Measurements from ENCODE around the gene TMEM163.

Gene TMEM163

GRCh38 chr2:134583997-134584520 lies 134.7 kb downstream of the TMEM163 start:
- in situ Hi-C loops (cut with HindIII; ENCODE audit: low pct_unique_long_range_greater_than_20kb, low sequenced_read_pairs) = no loop called here

GRCh38 chr2:134583462-134583861 lies 135.3 kb downstream of the TMEM163 start:
- DNase-seq (ENCODE audit: low read depth in 1 of 2, low spot score in 1 of 2) = no peak
- in situ Hi-C loops (cut with HindIII; ENCODE audit: low pct_unique_long_range_greater_than_20kb, low sequenced_read_pairs) = no loop called here
- no peak for TF ChIP-seq JUND (IDR thresholded peaks at IDR 0.05; ENCODE audit: low read depth)

More at GRCh38 chr2:134583997-134584520, 134.7 kb downstream of the TMEM163 start:
- no peak for DNase-seq (ENCODE audit: low read depth in 1 of 2, low spot score in 1 of 2)
- no peak for TF ChIP-seq JUND (IDR thresholded peaks at IDR 0.05; ENCODE audit: low read depth)

GRCh38 chr2:134582547-134582899 lies 136.3 kb downstream of the TMEM163 start:
- in situ Hi-C loops (cut with HindIII; ENCODE audit: low pct_unique_long_range_greater_than_20kb, low sequenced_read_pairs) = no loop called here
- DNase-seq (ENCODE audit: low read depth in 1 of 2, low spot score in 1 of 2) = no peak
- no peak for TF ChIP-seq JUND (IDR thresholded peaks at IDR 0.05; ENCODE audit: low read depth)

- no peak for TF ChIP-seq JUND (IDR thresholded peaks at IDR 0.05; ENCODE audit: low read depth)
- DNase-seq (ENCODE audit: low read depth in 1 of 2, low spot score in 1 of 2) = no peak
- in situ Hi-C loops (cut with HindIII; ENCODE audit: low pct_unique_long_range_greater_than_20kb, low sequenced_read_pairs) = no loop called here
Observed at GRCh38 chr2:134581877-134582546, 136.8 kb downstream of the TMEM163 start.

- in situ Hi-C loops (cut with HindIII; ENCODE audit: low pct_unique_long_range_greater_than_20kb, low sequenced_read_pairs) = no loop called here
- no peak for DNase-seq (ENCODE audit: low read depth in 1 of 2, low spot score in 1 of 2)
- no peak for TF ChIP-seq JUND (IDR thresholded peaks at IDR 0.05; ENCODE audit: low read depth)
Observed at GRCh38 chr2:134578316-134578715, 140.5 kb downstream of the TMEM163 start.

GRCh38 chr2:134576478-134576877 lies 142.3 kb downstream of the TMEM163 start:
- no peak for DNase-seq (ENCODE audit: low read depth in 1 of 2, low spot score in 1 of 2)
- no peak for TF ChIP-seq JUND (IDR thresholded peaks at IDR 0.05; ENCODE audit: low read depth)
- in situ Hi-C loops (cut with HindIII; ENCODE audit: low pct_unique_long_range_greater_than_20kb, low sequenced_read_pairs) = no loop called here

GRCh38 chr2:134575888-134576287 lies 142.9 kb downstream of the TMEM163 start:
- in situ Hi-C loops (cut with HindIII; ENCODE audit: low pct_unique_long_range_greater_than_20kb, low sequenced_read_pairs) = no loop called here
- no peak for TF ChIP-seq JUND (IDR thresholded peaks at IDR 0.05; ENCODE audit: low read depth)
- no peak for DNase-seq (ENCODE audit: low read depth in 1 of 2, low spot score in 1 of 2)

- in situ Hi-C loops (cut with HindIII; ENCODE audit: low pct_unique_long_range_greater_than_20kb, low sequenced_read_pairs) = no loop called here
- TF ChIP-seq JUND (IDR thresholded peaks at IDR 0.05; ENCODE audit: low read depth) = no peak
- no peak for DNase-seq (ENCODE audit: low read depth in 1 of 2, low spot score in 1 of 2)
Observed at GRCh38 chr2:134574611-134575330, 144.0 kb downstream of the TMEM163 start.

- no peak for TF ChIP-seq JUND (IDR thresholded peaks at IDR 0.05; ENCODE audit: low read depth)
- in situ Hi-C loops (cut with HindIII; ENCODE audit: low pct_unique_long_range_greater_than_20kb, low sequenced_read_pairs) = no loop called here
- DNase-seq (ENCODE audit: low read depth in 1 of 2, low spot score in 1 of 2) = no peak
Observed at GRCh38 chr2:134573724-134574123, 145.1 kb downstream of the TMEM163 start.

- in situ Hi-C loops (cut with HindIII; ENCODE audit: low pct_unique_long_range_greater_than_20kb, low sequenced_read_pairs) = no loop called here
- TF ChIP-seq JUND (IDR thresholded peaks at IDR 0.05; ENCODE audit: low read depth) = no peak
- no peak for DNase-seq (ENCODE audit: low read depth in 1 of 2, low spot score in 1 of 2)
Observed at GRCh38 chr2:134573085-134573370, 145.8 kb downstream of the TMEM163 start.

- DNase-seq (ENCODE audit: low read depth in 1 of 2, low spot score in 1 of 2) = no peak
- in situ Hi-C loops (cut with HindIII; ENCODE audit: low pct_unique_long_range_greater_than_20kb, low sequenced_read_pairs) = no loop called here
- TF ChIP-seq JUND (IDR thresholded peaks at IDR 0.05; ENCODE audit: low read depth) = no peak
Observed at GRCh38 chr2:134572314-134573084, 146.3 kb downstream of the TMEM163 start.

- in situ Hi-C loops (cut with HindIII; ENCODE audit: low pct_unique_long_range_greater_than_20kb, low sequenced_read_pairs) = no loop called here
- DNase-seq (ENCODE audit: low read depth in 1 of 2, low spot score in 1 of 2) = no peak
- no peak for TF ChIP-seq JUND (IDR thresholded peaks at IDR 0.05; ENCODE audit: low read depth)
Observed at GRCh38 chr2:134570676-134571075, 148.1 kb downstream of the TMEM163 start.

- no peak for TF ChIP-seq JUND (IDR thresholded peaks at IDR 0.05; ENCODE audit: low read depth)
Observed at GRCh38 chr2:134568413-134568812, 150.4 kb downstream of the TMEM163 start.

More at GRCh38 chr2:134568413-134568812, 150.4 kb downstream of the TMEM163 start:
- in situ Hi-C loops (cut with HindIII; ENCODE audit: low pct_unique_long_range_greater_than_20kb, low sequenced_read_pairs) = no loop called here
- DNase-seq (ENCODE audit: low read depth in 1 of 2, low spot score in 1 of 2) = no peak

All from T47D (cell line).